Kidney epithelial cell (primary cell): ENCODE results near the gene OR6C3. TPM values are rescaled to one million over a fixed set of nuclear protein-coding genes. Genes with fewer than 3 reads are reported as not detected.
"Not testable (repeated sequence)": the region's sequence is repeated elsewhere in the genome, so short reads cannot be mapped to it uniquely, and the experiment has no call there.

Experiments
- DNase-seq: peaks from one replicate; pipeline ENCODE4 v3.0.0-alpha.2; 2010; ENCODE audit warnings: low read depth
- H3K27me3 ChIP-seq: 2 replicates; pipeline ENCODE4 v1.6.0; 2011; ENCODE audit warnings: low read length; ENCODE audit not compliant: control insufficient read depth, insufficient read depth
- H3K36me3 ChIP-seq: 2 replicates; pipeline ENCODE4 v1.5.1; 2011; ENCODE audit warnings: low read length; ENCODE audit not compliant: control insufficient read depth, insufficient read depth
- H3K4me3 ChIP-seq: 2 replicates; pipeline ENCODE4 v1.5.1; 2011; ENCODE audit warnings: low read depth, mild to moderate bottlenecking, control low read depth, low read length
- total RNA-seq: library from RNA; depleted of rRNA; stranded (reverse); fragments of >200 nt; gene quantifications from 2 replicates; pipeline ENCODE4 v1.2.3, GENCODE V29; 2015
- TF ChIP-seq, protein P1 (sequence below): IDR thresholded peaks from 2 replicates; pipeline ENCODE4 v1.5.1; 2011; ENCODE audit warnings: mild to moderate bottlenecking, moderate library complexity, low read length, control low read depth, inconsistent platforms; ENCODE audit not compliant: insufficient read depth, poor library complexity, severe bottlenecking

The OR6C3 gene
- total RNA-seq, 1 donor from 2014 or later = not detected

DNA sequence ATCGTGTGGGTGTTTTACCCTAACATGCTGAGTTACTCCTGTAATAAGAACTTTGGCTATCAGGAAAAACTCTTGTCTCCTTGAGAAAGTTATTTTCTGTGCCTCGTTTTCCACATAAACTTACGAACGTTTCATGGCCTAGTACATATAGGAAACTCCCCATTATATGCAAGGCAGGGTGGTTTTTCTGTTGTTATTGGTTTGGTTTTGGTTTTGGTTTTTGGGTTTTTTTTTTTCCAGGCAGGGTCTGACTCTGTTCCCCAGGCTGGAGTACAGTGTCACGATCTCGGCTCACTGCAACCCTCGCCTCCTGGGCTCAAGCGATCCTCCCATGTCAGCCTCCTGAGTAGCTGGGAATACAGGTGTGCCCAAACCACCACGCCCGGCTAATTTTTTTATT lies 5.5 kb downstream of the OR6C3 start:
- DNase-seq = no peak
- Histone ChIP-seq H3K4me3 (no peak overlapping the region), H3K27me3 (no peaks in the 10 kb centered on the region), H3K36me3 (no peaks in the 10 kb centered on the region)
- TF ChIP-seq, protein P1, sequence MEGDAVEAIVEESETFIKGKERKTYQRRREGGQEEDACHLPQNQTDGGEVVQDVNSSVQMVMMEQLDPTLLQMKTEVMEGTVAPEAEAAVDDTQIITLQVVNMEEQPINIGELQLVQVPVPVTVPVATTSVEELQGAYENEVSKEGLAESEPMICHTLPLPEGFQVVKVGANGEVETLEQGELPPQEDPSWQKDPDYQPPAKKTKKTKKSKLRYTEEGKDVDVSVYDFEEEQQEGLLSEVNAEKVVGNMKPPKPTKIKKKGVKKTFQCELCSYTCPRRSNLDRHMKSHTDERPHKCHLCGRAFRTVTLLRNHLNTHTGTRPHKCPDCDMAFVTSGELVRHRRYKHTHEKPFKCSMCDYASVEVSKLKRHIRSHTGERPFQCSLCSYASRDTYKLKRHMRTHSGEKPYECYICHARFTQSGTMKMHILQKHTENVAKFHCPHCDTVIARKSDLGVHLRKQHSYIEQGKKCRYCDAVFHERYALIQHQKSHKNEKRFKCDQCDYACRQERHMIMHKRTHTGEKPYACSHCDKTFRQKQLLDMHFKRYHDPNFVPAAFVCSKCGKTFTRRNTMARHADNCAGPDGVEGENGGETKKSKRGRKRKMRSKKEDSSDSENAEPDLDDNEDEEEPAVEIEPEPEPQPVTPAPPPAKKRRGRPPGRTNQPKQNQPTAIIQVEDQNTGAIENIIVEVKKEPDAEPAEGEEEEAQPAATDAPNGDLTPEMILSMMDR = no peak

DNA sequence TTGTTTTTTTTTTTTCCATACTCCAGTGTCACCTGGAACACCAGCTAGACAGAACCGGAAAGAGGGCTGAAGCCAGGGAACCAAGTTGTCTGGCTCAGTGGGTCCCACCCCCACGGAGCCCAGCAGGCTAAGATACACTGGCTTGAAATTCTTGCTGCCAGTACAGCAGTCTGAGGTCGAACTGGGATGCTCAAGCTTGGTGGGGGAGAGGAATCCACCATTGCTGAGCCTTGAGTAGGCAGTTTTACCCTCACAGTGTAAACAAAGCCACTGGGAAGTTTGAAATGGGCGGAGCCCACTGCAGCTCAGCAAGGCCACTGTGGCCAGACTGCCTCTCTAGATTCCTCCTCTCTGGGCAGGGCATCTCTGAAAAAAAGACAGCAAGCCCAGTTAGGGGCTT lies 24.8 kb downstream of the OR6C3 start:
- DNase-seq, H3K27me3 ChIP-seq, H3K36me3 ChIP-seq, H3K4me3 ChIP-seq: not testable (repeated sequence)

DNA sequence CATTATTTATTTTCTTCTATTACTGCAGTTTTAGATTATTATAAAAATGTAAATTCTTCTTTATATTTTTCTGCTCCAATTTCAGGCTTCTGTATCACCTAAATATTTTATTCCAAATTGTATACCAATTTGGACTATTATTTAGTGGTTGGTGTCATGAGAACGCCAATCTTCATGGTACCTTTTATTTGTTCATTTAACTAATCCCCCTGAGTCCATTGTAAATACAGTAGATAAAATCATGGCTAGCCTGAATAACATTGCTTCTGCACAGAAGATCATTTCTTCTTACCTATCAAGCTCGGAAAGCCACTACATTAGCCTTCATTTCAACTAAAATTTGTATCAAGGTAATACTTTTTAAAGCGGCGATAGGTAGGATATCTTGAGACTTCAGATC lies 32.1 kb downstream of the OR6C3 start, which contains the start of gene OR6C75:
Gene OR6C75 (plus strand): TSS at position 301 of the 400 bp plus-strand sequence. CDS start 2,136 bp downstream, outside the sequence.
- Histone ChIP-seq H3K36me3 (no peaks in the 10 kb centered on the region), H3K27me3 (no peaks in the 10 kb centered on the region), H3K4me3 (no peak within 1 kb of the TSS)
- no peak for DNase-seq
- TF ChIP-seq, protein P1 = no peak

DNA sequence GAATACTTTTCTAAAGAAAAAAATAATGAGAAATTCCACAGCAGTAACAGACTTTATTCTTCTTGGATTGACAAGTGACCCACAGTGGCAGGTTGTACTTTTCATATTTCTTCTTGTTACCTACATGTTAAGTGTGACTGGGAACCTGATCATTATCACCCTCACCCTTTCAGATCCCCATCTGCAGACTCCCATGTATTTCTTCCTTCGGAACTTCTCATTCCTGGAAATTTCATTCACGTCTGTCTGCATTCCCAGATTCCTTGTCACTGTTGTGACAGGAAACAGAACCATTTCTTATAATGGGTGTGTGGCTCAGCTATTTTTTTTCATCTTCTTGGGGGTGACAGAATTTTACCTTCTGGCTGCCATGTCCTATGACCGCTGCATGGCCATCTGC lies 34.5 kb downstream of the OR6C3 start:
- TF ChIP-seq, protein P1 = no peak
- Histone ChIP-seq H3K4me3 (no peak overlapping the region), H3K27me3 (no peaks in the 10 kb centered on the region), H3K36me3 (no peaks in the 10 kb centered on the region)
- no peak for DNase-seq

DNA sequence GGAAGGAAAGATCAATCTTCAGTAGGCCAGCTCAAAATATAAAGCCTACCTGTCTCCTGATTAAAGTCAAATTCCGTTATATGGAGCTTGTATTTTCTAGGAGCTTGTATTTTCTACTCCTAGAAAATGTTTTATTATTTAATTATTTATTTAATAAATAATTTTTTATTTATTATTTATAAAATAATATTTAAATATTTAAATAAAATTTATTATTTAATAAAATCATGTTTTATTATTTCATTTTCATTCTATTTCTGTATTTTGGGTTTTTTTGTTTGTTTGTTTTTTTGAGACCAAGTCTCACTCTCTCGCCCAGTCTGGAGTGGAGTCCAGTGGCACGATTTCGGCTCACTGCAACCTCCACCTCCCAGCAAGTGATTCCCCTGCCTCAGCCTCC lies 42.0 kb downstream of the OR6C3 start:
- no peak for DNase-seq
- TF ChIP-seq, protein P1 = no peak
- no peaks in the 10 kb centered on the region for H3K27me3 ChIP-seq
- H3K36me3 ChIP-seq = no peaks in the 10 kb centered on the region
- H3K4me3 ChIP-seq = no peak overlapping the region

Other genes with a start within 250 kb of the OR6C3 start
- not detected in 2 replicates for gene OR9K2, start 204.3 kb upstream of the OR6C3 start, total RNA-seq
- not detected in 2 replicates for gene OR10A7, start 109.7 kb upstream of the OR6C3 start, total RNA-seq
- not detected in 2 replicates for gene OR6C74, start 86.1 kb upstream of the OR6C3 start, total RNA-seq
- not detected in 2 replicates for gene OR6C6, start 34.2 kb upstream of the OR6C3 start, total RNA-seq
- gene OR6C1, start 16.4 kb upstream of the OR6C3 start, total RNA-seq = not detected in 2 replicates
- not detected in 2 replicates for gene OR6C75, start 32.2 kb downstream of the OR6C3 start, total RNA-seq
- gene OR6C65, start 69.8 kb downstream of the OR6C3 start, total RNA-seq = not detected in 2 replicates
- not detected in 2 replicates for gene OR6C76, start 95.5 kb downstream of the OR6C3 start, total RNA-seq
- gene OR6C2, start 113.3 kb downstream of the OR6C3 start, total RNA-seq = not detected in 2 replicates
- not detected in 2 replicates for gene OR6C70, start 139.4 kb downstream of the OR6C3 start, total RNA-seq
- gene OR6C68, start 161.6 kb downstream of the OR6C3 start, total RNA-seq = not detected in 2 replicates
- gene OR6C4, start 218.9 kb downstream of the OR6C3 start, total RNA-seq = not detected in 2 replicates
- gene OR2AP1, start 241.7 kb downstream of the OR6C3 start, total RNA-seq = not detected in 2 replicates